GM21381 (cell line): ENCODE measurements around the gene NAXE.
"Not testable (repeated sequence)": the region's sequence is repeated elsewhere in the genome, so short reads cannot be mapped to it uniquely, and the experiment has no call there.

Experiments used
- ATAC-seq: cut with Tn5 transposase; IDR thresholded peaks from one replicate; pipeline ENCODE4 v1.9.1; 2021; ENCODE audit warnings: mild to moderate bottlenecking, moderate library complexity; ENCODE audit not compliant: unreplicated experiment

The NAXE gene

GRCh38 chr1:156592158-156592909 is 758 bp downstream of the NAXE start:
- no peak for ATAC-seq

GRCh38 chr1:156592910-156593660 is 1.5 kb downstream of the NAXE start:
- no peak for ATAC-seq

GRCh38 chr1:156593661-156593989 is 2.0 kb downstream of the NAXE start:
- no peak for ATAC-seq

GRCh38 chr1:156594190-156594589 is 2.6 kb downstream of the NAXE start:
- no peak for ATAC-seq

- ATAC-seq, result no peak
Measured at GRCh38 chr1:156595016-156595415, 3.4 kb downstream of the NAXE start.

- ATAC-seq, result no peak
Measured at GRCh38 chr1:156596426-156596825, 4.8 kb downstream of the NAXE start.

- no peak for ATAC-seq
Measured at GRCh38 chr1:156598125-156598524, 6.5 kb downstream of the NAXE start.

- ATAC-seq, result no peak
Measured at GRCh38 chr1:156598731-156599432, 7.3 kb downstream of the NAXE start.

- no peak for ATAC-seq
Measured at GRCh38 chr1:156599811-156600210, 8.2 kb downstream of the NAXE start.

GRCh38 chr1:156600733-156601121 is 9.2 kb downstream of the NAXE start:
- no peak for ATAC-seq

- ATAC-seq, result peak; percentile 67
Measured at GRCh38 chr1:156601122-156601830, 9.7 kb downstream of the NAXE start, which contains the start of gene GPATCH4. GPATCH4 (minus strand) TSS chr1:156601479.

GRCh38 chr1:156601892-156602291 is 10.3 kb downstream of the NAXE start:
- ATAC-seq, result peak; percentile 13

GRCh38 chr1:156602557-156602993 is 11.0 kb downstream of the NAXE start:
- ATAC-seq, result no peak

GRCh38 chr1:156607344-156607743 is 15.8 kb downstream of the NAXE start:
- not testable (repeated sequence) for ATAC-seq

- ATAC-seq, result no peak
Measured at GRCh38 chr1:156608036-156608674, 16.6 kb downstream of the NAXE start.

GRCh38 chr1:156608981-156609380 is 17.4 kb downstream of the NAXE start:
- ATAC-seq, result no peak

- not testable (repeated sequence) for ATAC-seq
Measured at GRCh38 chr1:156610072-156610471, 18.5 kb downstream of the NAXE start.

GRCh38 chr1:156612666-156613065 is 21.1 kb downstream of the NAXE start:
- ATAC-seq, result no peak

- no peak for ATAC-seq
Measured at GRCh38 chr1:156615946-156616345, 24.4 kb downstream of the NAXE start.

GRCh38 chr1:156616463-156616862 is 24.9 kb downstream of the NAXE start:
- no peak for ATAC-seq
